ENCODE results near the gene IRGQ.
"Not testable (repeated sequence)": the region's sequence is repeated elsewhere in the genome, so short reads cannot be mapped to it uniquely, and the experiment has no call there.

IRGQ gene, protein sequence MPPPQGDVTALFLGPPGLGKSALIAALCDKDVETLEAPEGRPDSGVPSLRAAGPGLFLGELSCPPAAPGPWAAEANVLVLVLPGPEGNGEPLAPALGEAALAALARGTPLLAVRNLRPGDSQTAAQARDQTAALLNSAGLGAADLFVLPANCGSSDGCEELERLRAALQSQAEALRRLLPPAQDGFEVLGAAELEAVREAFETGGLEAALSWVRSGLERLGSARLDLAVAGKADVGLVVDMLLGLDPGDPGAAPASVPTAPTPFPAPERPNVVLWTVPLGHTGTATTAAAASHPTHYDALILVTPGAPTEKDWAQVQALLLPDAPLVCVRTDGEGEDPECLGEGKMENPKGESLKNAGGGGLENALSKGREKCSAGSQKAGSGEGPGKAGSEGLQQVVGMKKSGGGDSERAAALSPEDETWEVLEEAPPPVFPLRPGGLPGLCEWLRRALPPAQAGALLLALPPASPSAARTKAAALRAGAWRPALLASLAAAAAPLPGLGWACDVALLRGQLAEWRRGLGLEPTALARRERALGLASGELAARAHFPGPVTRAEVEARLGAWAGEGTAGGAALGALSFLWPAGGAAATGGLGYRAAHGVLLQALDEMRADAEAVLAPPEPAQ

DNA sequence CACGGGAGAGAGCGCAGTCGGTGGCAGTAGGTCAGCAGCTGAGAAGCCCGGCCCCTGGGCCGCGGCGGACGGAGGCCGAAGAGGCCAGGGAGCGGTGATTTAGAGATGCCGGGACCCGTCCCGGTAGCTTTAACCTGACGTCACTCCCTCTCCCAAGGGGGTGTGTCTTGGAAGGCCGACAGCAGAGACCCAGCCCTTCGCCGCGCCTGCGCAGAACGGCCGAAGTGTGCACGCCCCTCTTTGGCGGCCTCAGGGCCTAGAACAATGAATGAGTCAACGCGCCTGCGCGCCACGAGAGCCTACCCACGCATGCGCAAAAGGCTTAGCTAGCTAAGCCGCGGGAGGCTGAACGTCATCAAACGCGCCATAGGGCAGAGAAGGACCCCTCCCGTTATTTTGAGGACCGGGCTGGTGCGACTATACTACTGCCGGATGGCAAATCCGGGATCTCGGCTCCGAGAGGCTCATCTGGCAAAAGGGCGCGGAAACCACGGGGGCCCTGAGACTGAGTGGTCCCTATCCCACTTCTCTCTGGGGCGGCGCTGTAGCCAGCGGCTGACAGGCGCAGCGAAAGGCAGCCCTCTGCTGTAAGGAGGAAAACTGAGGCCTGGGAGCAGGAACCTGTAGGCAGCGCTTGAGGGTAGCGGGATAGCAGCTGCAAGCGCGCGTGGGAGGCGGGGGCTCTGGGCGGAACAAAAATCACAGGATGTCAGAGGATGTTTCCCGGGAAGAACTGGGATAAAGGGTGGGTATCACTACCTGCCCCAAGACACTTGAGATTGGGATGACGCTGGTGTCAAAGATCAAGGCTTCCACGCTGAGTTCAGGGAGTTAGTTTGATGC, at the start of gene IRGQ, which contains the start of gene ZNF576:
Gene IRGQ (minus strand): TSS at position 136 of the 843 bp plus-strand sequence. CDS start 796 bp downstream, outside the sequence.
Gene ZNF576 (plus strand): TSS at position 597 of the 843 bp plus-strand sequence. CDS start 514 bp downstream, outside the sequence.
- peak; percentile 100 for DNase-seq

DNA sequence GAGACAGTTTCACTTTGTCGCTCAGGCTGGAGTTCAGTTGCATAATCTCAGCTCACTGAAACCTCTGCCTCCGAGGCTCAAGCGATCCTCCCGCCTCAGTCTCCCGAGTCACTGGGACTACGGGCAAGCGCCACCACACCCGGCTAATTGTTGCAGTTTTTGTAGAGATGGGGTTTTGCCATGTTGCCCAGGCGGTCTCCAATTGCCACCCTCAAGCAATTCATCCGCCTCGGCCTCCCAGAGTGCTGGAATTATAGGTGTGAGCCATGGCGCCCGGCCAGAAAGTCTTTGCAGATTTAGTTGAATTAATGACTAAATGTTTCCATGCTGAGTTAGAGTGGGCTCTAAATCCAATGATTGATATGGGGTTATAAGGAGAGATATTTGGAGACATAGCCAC, 48.2 kb upstream of the IRGQ start:
- DNase-seq = no peak

DNA sequence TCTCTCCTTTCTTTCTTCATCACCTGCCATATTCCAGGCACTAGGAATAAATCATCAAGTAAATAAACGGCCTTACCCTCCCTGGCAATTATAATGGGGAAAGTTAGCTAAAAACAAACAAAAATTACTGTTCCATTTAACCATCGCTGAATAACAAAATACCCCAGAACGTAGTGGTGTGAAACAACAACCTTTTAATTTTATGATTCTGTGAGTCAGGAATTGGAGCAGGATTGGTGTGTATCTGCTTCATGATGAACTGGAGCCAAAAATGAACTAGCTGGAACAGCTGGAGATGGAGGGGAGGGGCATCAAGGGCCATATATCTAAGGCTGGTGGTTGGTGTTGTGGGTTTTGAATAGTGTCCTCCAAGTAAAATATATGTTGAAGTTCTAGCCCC, 47.4 kb upstream of the IRGQ start:
- no peak for DNase-seq

DNA sequence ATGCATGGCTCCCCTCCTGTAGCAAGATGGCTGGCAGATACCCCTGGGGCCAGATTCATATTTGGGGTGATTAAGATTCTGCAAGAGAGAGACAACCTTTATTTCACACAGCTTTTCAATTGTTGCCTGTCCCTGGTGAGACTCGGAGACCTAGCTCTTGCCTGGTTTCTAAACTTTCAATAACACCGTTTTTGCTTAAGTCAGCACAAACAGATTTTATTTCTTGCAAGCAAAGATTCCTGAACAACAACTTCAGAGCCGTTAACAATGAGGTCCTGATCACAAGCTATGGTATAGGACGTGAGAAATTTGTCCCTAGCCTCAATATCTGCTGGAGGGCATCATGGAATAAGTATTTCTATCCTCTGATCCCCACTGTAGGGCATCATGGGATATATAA, 46.6 kb upstream of the IRGQ start:
- DNase-seq = no peak

DNA sequence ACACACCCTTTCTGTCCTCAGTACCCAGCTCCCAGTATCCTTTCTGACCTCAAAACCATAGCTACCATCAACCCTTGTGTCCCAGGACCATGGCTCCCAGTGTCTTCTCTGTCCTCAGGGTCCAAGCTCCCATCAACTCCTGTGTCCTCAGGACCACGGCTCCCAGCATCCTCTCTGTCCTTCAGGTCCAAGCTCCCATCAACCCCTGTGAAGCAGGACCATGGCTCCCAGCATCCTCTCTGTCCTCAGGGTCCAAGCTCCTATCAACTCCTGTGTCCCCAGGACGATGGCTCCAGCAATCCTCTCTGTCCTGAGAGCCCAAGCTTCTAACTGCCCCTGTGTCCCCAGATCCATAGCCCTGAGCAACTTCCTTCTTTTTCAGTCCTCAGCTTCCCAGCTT, 45.4 kb upstream of the IRGQ start:
- no peak for DNase-seq

DNA sequence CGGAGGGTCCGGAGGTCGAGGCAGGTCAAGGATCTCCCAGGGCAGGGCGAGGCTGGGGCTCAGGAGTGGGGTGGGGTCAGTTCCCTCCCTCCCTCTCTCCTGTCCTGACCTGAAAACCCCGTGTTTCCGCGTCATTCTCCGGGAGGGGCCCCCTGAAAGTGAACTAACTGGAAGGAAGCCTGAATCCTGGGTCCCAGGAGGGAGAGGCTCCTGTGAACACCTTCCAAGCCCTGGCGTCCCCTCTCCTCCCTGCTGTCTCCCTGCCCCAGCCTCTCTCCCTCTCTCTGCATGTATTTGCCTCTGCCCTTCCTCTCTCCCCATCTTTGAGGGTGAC, 44.5 kb upstream of the IRGQ start:
- DNase-seq = no peak

DNA sequence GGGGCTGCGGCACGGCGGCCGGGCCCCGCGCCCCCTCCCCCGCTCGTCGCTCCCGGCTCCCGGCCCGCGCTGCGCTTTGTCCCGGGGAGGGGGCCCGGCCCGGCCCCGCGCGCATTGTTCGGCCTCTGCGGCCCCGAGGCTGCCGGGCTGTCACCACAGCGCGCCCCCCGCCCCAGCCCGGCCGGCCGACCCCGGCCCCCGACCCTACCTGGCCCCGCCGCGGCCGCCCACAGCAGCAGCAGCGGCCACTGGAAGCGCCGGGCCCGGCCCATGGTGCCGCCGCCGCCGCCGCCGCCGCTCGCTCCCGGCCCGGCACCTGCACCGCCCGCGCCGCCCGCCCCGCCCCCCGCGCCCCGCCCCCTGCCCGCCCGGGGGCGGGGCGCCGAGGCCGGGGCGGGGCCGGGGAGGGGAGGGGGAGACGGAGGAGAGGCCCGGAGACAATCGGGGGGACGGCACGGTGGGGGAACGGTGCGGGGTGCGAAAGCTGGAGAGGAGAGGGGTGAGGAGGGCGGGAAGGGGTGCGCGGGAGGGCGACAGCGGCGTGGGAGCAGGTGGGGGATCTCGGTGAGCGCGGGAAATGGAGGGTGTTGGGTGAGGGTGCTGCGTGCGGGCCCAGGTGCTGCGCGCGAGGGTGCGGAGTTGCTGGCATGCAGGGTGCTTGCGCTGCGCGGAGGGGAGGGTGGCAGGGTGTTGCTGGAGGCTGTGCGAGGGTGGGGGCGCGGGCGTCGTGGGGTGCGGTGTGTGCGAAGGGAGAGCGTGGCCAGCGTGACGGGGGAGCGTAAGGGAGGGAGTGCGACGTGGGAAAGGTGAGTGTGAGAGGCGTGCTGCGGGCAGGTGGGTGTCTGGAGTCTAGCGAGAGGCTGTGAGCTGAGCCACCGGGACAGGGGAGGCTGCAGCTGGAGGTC, 43.8 kb upstream of the IRGQ start, which contains the start of gene CADM4:
Gene CADM4 (minus strand): TSS at position 332 of the 905 bp plus-strand sequence. CDS start 60 bp downstream, at position 272.
- peak; percentile 42 for DNase-seq

DNA sequence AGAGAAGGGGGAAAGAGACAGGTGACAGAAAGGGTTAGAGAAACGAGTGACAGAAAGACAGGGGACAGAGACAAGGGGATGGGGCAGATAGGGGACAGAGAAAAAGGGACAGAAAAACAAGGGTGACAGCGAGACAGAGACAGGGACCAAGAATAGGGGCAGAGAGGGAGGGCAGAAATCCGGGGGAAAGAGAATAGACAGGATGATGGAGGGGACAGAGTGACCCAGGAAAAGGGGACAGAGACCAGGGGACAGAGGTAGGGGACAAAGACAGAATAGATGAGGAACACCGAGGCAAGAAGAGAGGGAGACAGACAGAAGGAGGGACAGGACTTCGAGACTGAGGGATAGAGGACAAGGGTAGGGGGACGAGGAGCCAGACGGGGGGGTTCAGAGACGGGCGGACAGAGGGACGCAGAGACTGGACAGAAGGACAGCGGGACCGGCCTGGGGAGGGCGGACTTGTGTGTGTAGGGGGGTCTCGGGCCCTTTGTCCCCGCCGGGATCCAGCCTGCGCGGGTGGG, 43.1 kb upstream of the IRGQ start:
- DNase-seq = no peak

DNA sequence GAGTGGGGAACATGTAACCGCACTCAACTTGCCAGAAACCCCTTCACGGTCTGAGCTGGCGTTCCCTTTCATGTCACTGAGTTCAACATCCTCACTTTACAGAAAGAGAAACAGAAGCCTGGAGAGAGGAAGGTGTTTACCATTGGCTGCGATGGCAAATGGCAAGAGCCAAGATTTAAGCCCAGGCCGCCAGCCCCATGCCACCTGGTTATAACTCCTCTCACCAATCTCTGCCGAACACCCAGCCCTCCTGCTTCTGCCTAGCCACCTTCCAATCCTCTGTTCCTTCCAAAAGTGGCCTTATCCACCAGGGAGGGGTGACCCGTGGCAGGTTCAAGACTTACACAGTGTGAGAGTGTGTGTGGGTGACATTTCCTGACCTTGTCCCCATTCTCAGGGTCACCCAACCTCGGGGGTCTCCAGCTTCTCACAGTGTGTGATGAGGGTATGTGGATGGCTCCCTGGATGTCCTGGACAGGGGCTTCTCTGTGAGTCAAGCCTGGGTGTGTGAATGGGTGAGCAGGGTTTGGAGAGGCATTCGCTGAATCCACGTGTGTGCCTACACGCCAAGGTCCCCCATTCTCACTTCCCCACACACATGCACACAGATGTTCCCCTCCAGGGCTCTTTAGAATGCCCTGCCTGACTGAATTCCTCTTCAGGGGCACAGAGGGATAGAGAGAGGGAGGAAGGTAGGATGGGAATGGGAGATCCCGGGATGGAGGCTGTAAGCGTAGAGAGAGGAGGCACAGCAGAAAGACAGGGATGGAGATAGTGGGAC, 42.5 kb upstream of the IRGQ start:
- peak; percentile 42 for DNase-seq

DNA sequence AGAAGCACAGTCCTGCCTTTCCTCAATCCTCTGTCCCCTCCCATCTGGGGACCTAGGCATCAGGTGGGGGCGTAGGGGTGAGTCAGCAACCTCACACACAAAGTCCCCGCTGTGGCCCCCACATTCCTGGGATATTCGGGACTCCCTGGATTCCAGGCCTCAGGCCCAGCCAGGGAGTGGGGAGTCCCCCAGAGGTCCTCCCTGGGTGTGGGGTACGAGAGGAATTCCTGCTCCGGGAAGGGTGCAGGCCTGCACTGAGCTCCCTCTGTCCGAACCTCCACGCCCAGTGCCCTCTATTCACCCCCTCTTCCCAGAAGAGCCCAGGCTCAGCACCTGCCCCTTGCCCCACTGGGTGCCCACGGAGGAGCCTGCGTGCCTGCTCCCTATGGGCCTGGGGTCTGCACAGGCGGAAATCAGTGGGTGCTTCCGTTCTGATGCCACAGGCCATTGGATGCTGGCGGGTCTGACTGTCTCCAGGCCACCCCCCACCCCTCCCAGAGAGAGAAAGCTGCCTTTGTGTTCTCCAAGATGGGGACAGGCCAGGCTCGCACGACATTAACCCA, 40.3 kb upstream of the IRGQ start:
- DNase-seq = peak; percentile 75

DNA sequence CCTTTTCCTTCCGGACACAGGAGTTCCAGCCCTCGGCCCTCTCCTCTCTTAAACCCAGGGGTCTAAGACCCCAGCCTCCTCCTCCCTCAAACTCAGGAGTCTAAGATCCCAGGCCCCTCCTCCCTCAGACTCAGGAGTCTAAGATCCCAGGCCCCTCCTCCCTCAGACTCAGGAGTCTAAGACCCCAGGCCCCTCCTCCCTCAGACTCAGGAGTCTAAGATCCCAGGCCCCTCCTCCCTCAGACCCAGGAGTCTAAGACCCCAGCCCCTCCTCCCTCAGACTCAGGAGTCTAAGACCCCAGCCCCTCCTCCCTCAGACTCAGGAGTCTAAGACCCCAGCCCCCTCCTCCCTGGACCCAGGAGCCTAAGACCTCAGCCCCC, 39.6 kb upstream of the IRGQ start:
- DNase-seq = not testable (repeated sequence)

DNA sequence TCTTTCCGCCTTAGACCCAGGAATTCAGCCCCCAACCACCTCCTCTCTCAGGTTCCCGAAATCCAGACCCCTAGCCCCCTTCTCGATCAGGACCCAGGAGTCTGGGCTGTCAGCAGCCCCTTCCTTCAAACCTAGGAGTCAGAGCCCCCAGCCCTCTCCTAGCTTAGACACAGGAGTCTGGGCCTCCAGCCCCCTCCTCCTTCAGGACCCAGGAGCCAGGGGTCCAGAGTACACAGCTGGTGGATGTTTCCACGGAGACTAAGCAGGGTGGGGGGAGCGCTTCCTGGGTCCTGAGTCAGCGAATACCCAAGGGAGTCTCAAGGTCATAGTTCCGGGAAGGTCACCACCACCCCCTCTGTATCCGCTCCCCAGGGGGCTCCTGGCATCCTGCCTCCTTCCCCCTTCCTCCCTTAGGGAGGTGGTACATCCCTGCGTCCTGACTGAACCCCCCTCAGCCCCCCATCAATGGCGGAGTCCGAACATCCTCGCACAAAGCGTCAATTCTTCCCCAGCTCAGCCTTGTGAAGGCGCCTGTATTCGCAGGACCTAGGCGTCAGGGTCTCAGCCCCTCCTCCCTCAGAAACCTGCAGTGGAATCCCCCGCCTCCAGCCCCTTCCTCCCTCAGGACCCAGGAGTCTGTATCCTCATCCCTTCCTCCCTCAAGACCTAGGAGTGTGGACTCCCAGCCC, 39.1 kb upstream of the IRGQ start:
- peak; percentile 88 for DNase-seq

DNA sequence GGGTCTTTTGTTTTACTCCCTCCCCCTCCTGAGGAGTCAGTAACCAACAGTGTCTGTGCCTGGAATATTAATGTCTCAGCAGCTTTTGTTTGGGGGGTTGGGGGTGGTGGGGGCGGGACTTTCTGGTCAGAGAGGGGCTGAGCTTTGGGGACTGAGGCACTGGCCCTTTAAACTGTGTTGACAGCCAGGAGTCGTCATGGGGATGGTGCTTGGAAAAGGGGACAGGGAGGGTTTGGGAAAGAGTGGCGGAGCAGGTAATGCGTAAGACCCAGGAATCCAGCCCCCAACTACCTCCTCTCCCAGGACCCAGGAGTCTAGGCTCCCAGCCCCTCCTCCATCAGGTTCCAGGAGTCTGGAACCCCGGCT, 38.6 kb upstream of the IRGQ start:
- peak; percentile 66 for DNase-seq

DNA sequence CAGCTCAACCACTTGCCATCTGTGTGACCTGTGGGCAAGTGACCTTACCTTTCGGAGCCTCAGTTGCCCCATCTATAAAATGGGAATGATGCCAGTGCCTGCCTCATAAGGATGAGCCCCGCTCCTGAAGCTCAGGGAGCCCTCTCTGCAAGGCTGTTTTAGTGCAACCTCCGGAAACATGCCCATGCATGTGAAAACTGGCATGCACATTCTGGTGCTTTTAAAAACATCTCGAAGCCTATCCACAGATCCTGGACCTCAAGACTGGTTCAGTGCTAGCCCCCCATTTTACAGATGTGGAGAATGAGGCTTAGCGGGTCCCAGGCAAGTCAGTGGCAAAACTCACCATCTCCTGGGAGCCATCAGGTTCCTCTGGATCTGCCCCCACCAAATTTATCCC, 38.1 kb upstream of the IRGQ start:
- no peak for DNase-seq

DNA sequence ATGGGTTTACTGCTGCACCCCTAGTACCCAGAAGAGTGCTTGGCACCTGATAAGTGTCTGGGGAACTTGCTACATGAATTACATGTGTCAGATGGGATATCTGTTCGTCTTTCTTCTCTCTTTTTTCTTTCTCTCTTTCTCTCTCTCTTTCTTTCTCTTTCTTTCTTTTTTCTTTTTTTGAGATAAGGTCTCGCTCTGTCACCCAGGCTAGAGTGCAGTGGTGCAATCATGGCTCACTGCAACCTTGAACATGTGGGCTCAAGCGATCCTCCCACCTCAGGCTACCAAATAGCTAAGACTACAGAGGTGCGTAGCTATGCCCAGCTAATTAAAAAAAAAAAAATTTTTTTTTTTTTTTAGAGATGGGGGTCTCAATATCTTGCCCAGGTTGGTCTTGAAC, 37.6 kb upstream of the IRGQ start:
- DNase-seq = no peak

DNA sequence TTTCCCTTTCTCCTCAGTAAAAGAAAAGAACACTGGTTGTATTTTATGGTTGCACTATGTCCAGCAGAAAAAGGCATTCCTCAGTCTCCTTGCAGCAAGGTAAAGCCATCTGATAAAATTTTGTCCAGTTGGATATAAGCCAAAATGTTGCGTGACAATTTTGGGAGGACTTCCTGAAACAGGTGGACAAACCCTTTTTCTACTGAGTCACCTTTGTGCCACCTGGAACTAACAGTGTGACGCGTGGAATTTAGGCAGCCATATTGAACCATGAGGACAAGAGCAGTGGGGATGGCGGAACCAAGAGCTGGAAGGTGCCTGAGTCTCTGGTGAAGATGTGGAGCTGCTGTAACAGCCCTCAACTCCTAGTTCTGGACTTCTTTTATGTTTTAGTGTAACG, 35.6 kb upstream of the IRGQ start:
- DNase-seq = no peak

DNA sequence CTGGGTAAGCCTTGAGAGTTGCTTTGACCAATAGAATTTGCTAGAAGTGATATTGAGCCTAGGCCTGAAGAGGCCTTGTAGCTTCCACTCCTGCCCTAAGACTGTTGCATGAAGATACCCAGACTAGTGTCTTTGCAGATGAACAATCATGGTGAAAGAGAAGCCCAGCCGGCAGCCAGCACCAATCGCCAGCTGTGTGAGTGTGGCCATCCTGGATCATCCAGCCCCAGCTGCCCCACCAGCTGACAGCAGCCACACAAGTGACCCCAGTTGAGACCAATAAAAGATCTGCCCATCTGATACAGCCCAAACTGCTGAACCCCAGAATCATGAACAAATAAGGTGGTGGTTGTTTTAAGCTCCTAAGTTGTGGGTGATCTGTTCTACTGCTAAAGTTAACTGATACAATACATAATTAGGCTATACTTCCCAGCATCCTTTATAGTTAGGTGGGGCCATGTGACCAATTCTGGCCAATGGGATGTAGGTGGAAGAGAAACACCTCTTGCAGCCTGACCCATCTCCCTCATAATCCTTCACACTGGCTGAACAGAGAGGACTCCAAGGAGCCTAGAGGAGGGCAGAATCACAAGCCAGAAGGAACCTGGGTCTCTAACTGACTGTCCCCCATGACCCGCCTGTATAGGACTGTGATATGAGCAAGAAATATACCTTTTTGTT, 32.9 kb upstream of the IRGQ start:
- DNase-seq = peak; percentile 18

DNA sequence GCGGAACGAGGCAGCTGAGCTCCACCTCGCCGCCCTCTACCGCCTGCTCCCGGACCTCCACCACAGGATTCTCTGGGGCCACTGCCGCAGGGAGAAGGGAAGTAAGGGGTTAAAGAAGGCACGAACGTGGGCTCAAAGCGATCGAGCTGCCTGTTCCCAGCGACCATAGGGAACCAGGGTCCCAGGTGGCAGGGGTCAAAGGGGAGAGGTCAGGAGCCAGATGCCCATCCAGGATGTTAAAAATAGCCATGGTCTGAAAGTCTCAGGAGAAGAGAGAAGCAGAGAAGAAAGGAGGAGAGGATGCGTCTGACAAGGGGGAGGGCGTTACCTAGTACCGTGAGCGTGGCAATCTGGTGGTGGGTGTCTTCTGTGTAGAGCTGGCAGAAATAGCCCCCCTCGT, 30.9 kb upstream of the IRGQ start:
- DNase-seq = no peak

DNA sequence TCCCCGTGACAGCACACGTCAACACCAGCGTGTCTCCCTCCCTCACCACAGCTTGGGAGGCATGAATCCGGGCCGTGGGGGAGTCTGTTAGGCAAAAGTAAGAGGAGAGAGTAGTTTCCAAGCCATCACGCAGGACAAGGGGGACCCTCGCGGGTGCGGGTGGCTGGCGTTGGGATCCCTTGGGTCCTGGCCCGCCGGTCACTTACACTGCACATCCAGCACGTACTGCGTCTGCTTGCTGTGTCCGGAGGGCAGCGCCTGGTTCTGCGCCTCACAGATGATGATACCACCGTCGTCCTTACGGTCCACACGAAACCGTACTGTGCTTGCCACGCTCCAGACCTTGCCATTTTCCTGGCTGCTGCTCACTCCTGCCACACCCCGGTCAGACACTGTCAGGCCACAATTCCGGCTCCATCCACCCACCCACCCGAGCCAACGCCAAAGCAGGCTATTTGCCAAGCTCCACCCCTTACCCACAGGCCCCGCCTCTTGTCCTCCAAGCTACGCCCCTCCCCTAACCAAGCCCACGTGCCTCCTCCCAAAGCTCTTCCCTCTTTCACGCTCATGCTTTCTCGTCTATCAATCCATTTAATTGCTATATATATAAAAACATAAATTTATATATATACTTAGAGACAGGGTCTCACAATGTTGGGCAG, 30.1 kb upstream of the IRGQ start:
- DNase-seq = peak; percentile 43
